SK-N-SH (cell line): ENCODE results near the gene ICOSLG. TPM values are rescaled to one million over a fixed set of nuclear protein-coding genes. Genes with fewer than 3 reads are reported as not detected.

Source experiments
- CTCF ChIA-PET: fragments of 300-600, 350-600 bp; formaldehyde crosslinking; extraction: SDS; loops from one replicate; lab custom pipeline; 2021; lab: Yijun Ruan, JAX
- POLR2A ChIA-PET: fragments of 350-600 bp; sonication (Branson Sonifier 250); formaldehyde crosslinking; extraction: SDS; loops from one replicate; lab custom pipeline; 2020; ENCODE audit warnings: antibody characterized with exemption, inconsistent platforms; lab: Yijun Ruan, JAX
- DNase-seq: peaks from one replicate; pipeline ENCODE4 v3.0.0; 2012
- H2AFZ ChIP-seq: fragments of 200-600 bp; sonication (generic); 2 replicates; pipeline ENCODE4 v1.8.1; 2016; ENCODE audit warnings: antibody characterized with exemption, mild to moderate bottlenecking, low read depth
- H3F3A ChIP-seq: fragments of 200-600 bp; sonication (generic); replicated peaks from 2 replicates; pipeline ENCODE3; 2016; ENCODE audit warnings: antibody characterized with exemption, mild to moderate bottlenecking; ENCODE audit not compliant: insufficient read depth
- H3K27ac ChIP-seq, 2 experiments: fragments of 200-500 bp in 1 of 2; fragments of 200-600 bp in 1 of 2; sonication (Bioruptor generic) in 1 of 2; sonication (generic), shearing (Covaris generic) in 1 of 2; 2 replicates each; pipeline versions ENCODE4 v1.5.1 to v1.6.1; 2014 to 2016; ENCODE audit warnings: low read depth in 2 of 2, inconsistent platforms in 1 of 2, low read length in 1 of 2, mild to moderate bottlenecking in 1 of 2, mixed read lengths in 1 of 2
- H3K27me3 ChIP-seq: fragments of 200-600 bp; sonication (generic), shearing (Covaris generic); 2 replicates; pipeline ENCODE4 v1.6.1; 2016; ENCODE audit warnings: mixed run types; ENCODE audit not compliant: insufficient read depth
- H3K36me3 ChIP-seq, 2 experiments: fragments of 200-500 bp in 1 of 2; fragments of 200-600 bp in 1 of 2; sonication (Bioruptor generic) in 1 of 2; sonication (generic) in 1 of 2; replicated peaks in 1 of 2; 2 replicates each; pipeline versions ENCODE3 to v1.5.1; 2014 to 2016; ENCODE audit warnings: low read length in 1 of 2, mild to moderate bottlenecking in 1 of 2; ENCODE audit not compliant: insufficient read depth in 2 of 2, control insufficient read depth in 1 of 2
- H3K4me1 ChIP-seq, 2 experiments: fragments of 200-500 bp in 1 of 2; fragments of 200-600 bp in 1 of 2; sonication (Bioruptor generic) in 1 of 2; sonication (generic), shearing (Covaris generic) in 1 of 2; 2 replicates each; pipeline versions ENCODE4 v1.5.1 to v1.6.1; 2014 to 2016; ENCODE audit warnings: low read depth in 1 of 2, low read length in 1 of 2, mixed run types in 1 of 2; ENCODE audit not compliant: insufficient read depth in 2 of 2, control insufficient read depth in 1 of 2
- H3K4me2 ChIP-seq: fragments of 200-600 bp; sonication (generic), shearing (Covaris generic); 2 replicates; pipeline ENCODE4 v1.6.1; 2017; ENCODE audit warnings: mixed run types
- H3K4me3 ChIP-seq, 2 experiments: fragments of 200-500 bp in 1 of 2; fragments of 200-600 bp in 1 of 2; sonication (Bioruptor generic) in 1 of 2; sonication (generic), shearing (Covaris generic) in 1 of 2; 2 replicates each; pipeline versions ENCODE4 v1.5.1 to v1.8.1; 2014 to 2016; ENCODE audit warnings: low read depth in 2 of 2, inconsistent platforms in 1 of 2, low read length in 1 of 2, mild to moderate bottlenecking in 1 of 2, mixed read lengths in 1 of 2, moderate library complexity in 1 of 2
- H3K79me2 ChIP-seq: fragments of 200-600 bp; sonication (generic); 2 replicates; pipeline ENCODE4 v1.8.1; 2017; ENCODE audit warnings: mild to moderate bottlenecking; ENCODE audit not compliant: insufficient read depth
- H3K9ac ChIP-seq: fragments of 200-600 bp; sonication (generic); 2 replicates; pipeline ENCODE4 v1.6.1; 2017; ENCODE audit warnings: mixed run types
- H3K9me2 ChIP-seq: fragments of 200-600 bp; sonication (generic); 2 replicates; pipeline ENCODE4 v1.6.1; 2017; ENCODE audit warnings: mixed run types
- H3K9me3 ChIP-seq: fragments of 200-600 bp; sonication (generic); 2 replicates; pipeline ENCODE4 v1.6.1; 2017; ENCODE audit warnings: mixed run types, mild to moderate bottlenecking, moderate library complexity
- H4K20me1 ChIP-seq: fragments of 200-600 bp; sonication (generic); 2 replicates; pipeline ENCODE4 v1.6.1; 2017; ENCODE audit warnings: mild to moderate bottlenecking, mixed run types; ENCODE audit not compliant: insufficient read depth
- CHD2 ChIP-seq: fragments of 150-350 bp; IDR thresholded peaks from 2 replicates; pipeline ENCODE4 v1.6.1; 2018; ENCODE audit warnings: low read length; ENCODE audit not compliant: partially characterized antibody
- EZH2phosphoT487 ChIP-seq: fragments of 200-600 bp; sonication (generic); IDR thresholded peaks from 2 replicates; pipeline ENCODE4 v1.6.1; 2017; ENCODE audit warnings: low read depth, mixed run types, mild to moderate bottlenecking, antibody characterized with exemption, moderate library complexity, borderline replicate concordance
- FOXJ3 ChIP-seq: sonication (generic); formaldehyde crosslinking; IDR thresholded peaks from 2 replicates; pipeline ENCODE4 v1.5.1; 2020; ENCODE audit warnings: mild to moderate bottlenecking, missing genetic modification reagents
- GATA2 ChIP-seq: sonication (generic); formaldehyde crosslinking; IDR thresholded peaks from 2 replicates; pipeline ENCODE4 v1.5.0; 2020; ENCODE audit warnings: mild to moderate bottlenecking, missing genetic modification reagents
- MAX ChIP-seq: IDR thresholded peaks from 2 replicates; pipeline ENCODE4 v1.4.0; 2012; ENCODE audit warnings: low read depth
- MEF2A ChIP-seq: IDR thresholded peaks from 2 replicates; pipeline ENCODE4 v1.4.0; 2012; ENCODE audit warnings: low read depth, borderline replicate concordance
- MXI1 ChIP-seq: IDR thresholded peaks from 2 replicates; pipeline ENCODE4 v1.6.1; 2012; ENCODE audit warnings: mild to moderate bottlenecking, low read depth, low read length, improper control_type of control experiment
- NFIC ChIP-seq: IDR thresholded peaks from 2 replicates; pipeline ENCODE4 v1.4.0; 2012; ENCODE audit warnings: borderline replicate concordance
- NRF1 ChIP-seq: IDR thresholded peaks from 2 replicates; pipeline ENCODE4 v1.6.1; 2012; ENCODE audit warnings: low read depth, mild to moderate bottlenecking, low read length
- PBX3 ChIP-seq: IDR thresholded peaks from 2 replicates; pipeline ENCODE4; 2012
- POLR2AphosphoS5 ChIP-seq: IDR thresholded peaks from 2 replicates; pipeline ENCODE4 v1.6.1; 2012; ENCODE audit warnings: low read depth, low read length
- RXRA ChIP-seq: IDR thresholded peaks from 2 replicates; pipeline ENCODE4 v1.4.0; 2012; ENCODE audit warnings: low read depth, mild to moderate bottlenecking, borderline replicate concordance
- TAF1 ChIP-seq: IDR thresholded peaks from 2 replicates; pipeline ENCODE4 v1.6.1; 2012; ENCODE audit warnings: low read depth, mild to moderate bottlenecking, low read length, moderate library complexity, borderline replicate concordance
- TCF12 ChIP-seq: IDR thresholded peaks from 2 replicates; pipeline ENCODE4 v1.4.0; 2012
- TEAD4 ChIP-seq: IDR thresholded peaks from 2 replicates; pipeline ENCODE4 v1.4.0; 2012; ENCODE audit warnings: mild to moderate bottlenecking, borderline replicate concordance; ENCODE audit not compliant: insufficient read depth
- ZBTB33 ChIP-seq: IDR thresholded peaks from 2 replicates; pipeline ENCODE4 v1.4.0; 2012; ENCODE audit warnings: low read depth, borderline replicate concordance
- WGBS: methylation state at CpG from one replicate; pipeline ENCODE4 v1.1.6; 2017; ENCODE audit warnings: low lambda C conversion rate; 5-methylcytosine and 5-hydroxymethylcytosine counted together
- polyA plus RNA-seq, 3 experiments: library from polyadenylated mRNA; depleted of rRNA; stranded (reverse); fragments of >200 nt; gene quantifications; 2 replicates each; pipeline ENCODE4 v1.2.3, GENCODE V29; 2012

The ICOSLG gene
- polyA plus RNA-seq, 1 of the 3 experiments (the other 2 are of a cell fraction), result 0.43 TPM

- Histone ChIP-seq H3K27me3 (no peaks in the 10 kb centered on the region), H3K36me3 (no peaks in the 10 kb centered on the region), H3K4me3 (no peak overlapping the region), H3K4me1 (no peaks in the 10 kb centered on the region), H3K79me2 (no peaks in the 10 kb centered on the region), H3K9me2 (no peaks in the 10 kb centered on the region), H3K9ac (no peak overlapping the region), H3K9me3 (no peaks in the 10 kb centered on the region), H3K27ac (no peak overlapping the region), H2AFZ (no peak overlapping the region), H3K4me2 (no peak overlapping the region), H3F3A (no peaks in the 10 kb centered on the region), H4K20me1 (no peaks in the 10 kb centered on the region)
- 58% methylated on average over 21 of the region's 22 CpGs for WGBS
- ChIA-PET CTCF (no interaction called here), POLR2A (no interaction called here)
- no peak for DNase-seq
- TF ChIP-seq ZBTB33 (no peak), NRF1 (no peak), TCF12 (no peak), EZH2phosphoT487 (no peak), FOXJ3 (CRISPR knock-in tag) (no peak), TEAD4 (no peak), MEF2A (no peak)
Measured at GRCh38 chr21:44259082-44259705, 18.5 kb upstream of the ICOSLG start.

GRCh38 chr21:44258056-44258725 lies 17.4 kb upstream of the ICOSLG start:
- no peak overlapping the region for H3K4me2 ChIP-seq
- no peaks in the 10 kb centered on the region for H3K27me3 ChIP-seq
- WGBS, result 59% methylated on average over 10 of the region's 34 CpGs

More at GRCh38 chr21:44258056-44258725, 17.4 kb upstream of the ICOSLG start:
- Histone ChIP-seq H3K27ac (no peak overlapping the region), H3K4me3 (no peak overlapping the region), H3K9ac (no peak overlapping the region), H3K4me1 (no peaks in the 10 kb centered on the region), H3K9me3 (no peaks in the 10 kb centered on the region), H3K79me2 (no peaks in the 10 kb centered on the region), H3K36me3 (no peaks in the 10 kb centered on the region), H3K9me2 (no peaks in the 10 kb centered on the region), H4K20me1 (no peaks in the 10 kb centered on the region), H2AFZ (no peak overlapping the region), H3F3A (no peaks in the 10 kb centered on the region)
- no peak for DNase-seq
- POLR2A ChIA-PET, result no interaction called here
- CTCF ChIA-PET, result no interaction called here
- no peak for TF ChIP-seq MXI1
- no peak for TF ChIP-seq TAF1
- no peak for TF ChIP-seq CHD2
- TF ChIP-seq ZBTB33, result no peak
- no peak for TF ChIP-seq MAX
- TF ChIP-seq RXRA, result no peak
- no peak for TF ChIP-seq NRF1
- no peak for TF ChIP-seq POLR2AphosphoS5
- TF ChIP-seq NFIC, result no peak
- TF ChIP-seq GATA2, result no peak
- no peak for TF ChIP-seq PBX3
